ENCODE measurements around the gene FHAD1.

The FHAD1 gene

GRCh38 chr1:15251857-15252835 is 5.1 kb downstream of the FHAD1 start:
- no peak for DNase-seq

GRCh38 chr1:15254559-15254958 is 7.5 kb downstream of the FHAD1 start:
- DNase-seq, result no peak

- no peak for DNase-seq
Observed at GRCh38 chr1:15255582-15256149, 8.6 kb downstream of the FHAD1 start.

DNA sequence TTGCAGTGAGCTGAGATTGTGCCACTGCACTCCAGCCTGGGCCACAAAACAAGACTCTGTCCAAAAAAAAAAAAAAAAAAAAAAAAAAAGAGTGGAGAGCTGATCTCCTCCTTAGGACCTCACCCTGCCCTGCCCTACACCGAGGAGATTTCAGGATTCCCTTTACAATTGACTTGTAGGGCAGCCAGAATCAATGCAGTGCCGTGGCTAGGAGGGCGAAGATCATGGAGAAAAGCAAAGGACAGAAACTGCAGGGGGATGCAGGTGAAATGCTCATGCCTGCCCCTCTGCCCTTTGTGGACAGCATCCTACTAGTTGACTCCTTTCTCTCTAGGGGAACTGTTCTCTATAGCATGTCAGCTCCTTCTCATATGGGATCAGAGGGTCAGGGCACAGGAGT is 9.6 kb downstream of the FHAD1 start:
- no peak for DNase-seq

DNA sequence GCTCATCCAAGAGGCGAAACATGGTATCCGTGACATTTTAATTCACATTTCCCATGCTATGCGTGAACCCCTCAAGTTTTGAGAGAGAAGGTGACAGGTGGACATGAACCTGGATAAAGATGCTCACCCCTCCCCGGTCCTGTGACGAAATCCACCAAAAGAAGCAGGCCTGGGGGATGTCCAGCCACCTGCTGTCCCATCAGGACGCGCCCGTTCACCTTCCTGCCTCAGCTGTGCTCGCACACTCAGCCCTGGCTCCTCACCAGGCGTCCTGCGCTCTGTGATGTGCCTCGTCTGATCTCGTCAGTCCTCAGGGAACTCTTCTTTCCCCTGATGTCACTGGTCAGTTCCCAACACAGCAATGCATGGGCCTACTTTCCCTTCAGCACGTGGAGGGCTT is 10.3 kb downstream of the FHAD1 start:
- DNase-seq, result no peak

DNA sequence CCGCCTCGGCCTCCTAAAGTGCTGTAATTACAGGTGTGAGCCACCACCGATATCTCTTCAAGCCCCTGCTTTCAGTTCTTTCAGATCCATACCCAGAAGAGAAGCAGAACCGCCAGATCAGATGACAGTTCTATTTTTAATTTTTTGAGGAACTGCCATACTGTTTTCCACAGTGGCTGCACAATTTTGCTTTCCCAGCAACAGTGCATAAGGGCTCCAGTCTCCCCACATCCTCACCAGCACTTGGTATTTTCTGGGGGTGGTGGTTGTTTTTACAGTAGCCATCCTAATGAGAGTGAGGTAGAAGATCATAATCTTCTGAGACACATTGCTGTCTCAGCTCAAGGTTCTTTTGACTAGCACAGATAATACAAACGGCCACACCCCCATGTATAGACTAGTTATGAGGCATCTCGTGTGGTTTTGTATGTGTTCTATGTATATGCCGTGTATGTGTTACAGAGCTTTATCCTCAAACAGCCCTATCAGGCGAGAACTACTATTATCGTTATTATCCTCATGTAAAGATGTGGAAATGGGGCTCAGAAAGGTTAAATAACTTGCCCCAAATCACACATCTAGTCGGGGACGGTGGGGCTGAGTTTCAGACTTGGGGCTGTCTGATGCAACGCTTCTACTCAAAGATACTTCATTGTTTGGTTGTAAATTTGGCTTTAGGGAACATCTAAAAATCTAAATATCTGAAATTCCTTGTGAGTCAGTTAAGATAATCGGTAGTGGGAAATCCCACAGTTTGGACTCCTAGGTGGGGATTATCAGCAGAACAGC is 12.0 kb downstream of the FHAD1 start:
- no peak for DNase-seq

GRCh38 chr1:15259622-15260007 is 12.6 kb downstream of the FHAD1 start:
- no peak for DNase-seq

GRCh38 chr1:15260418-15261154 is 13.6 kb downstream of the FHAD1 start:
- DNase-seq, result no peak

DNA sequence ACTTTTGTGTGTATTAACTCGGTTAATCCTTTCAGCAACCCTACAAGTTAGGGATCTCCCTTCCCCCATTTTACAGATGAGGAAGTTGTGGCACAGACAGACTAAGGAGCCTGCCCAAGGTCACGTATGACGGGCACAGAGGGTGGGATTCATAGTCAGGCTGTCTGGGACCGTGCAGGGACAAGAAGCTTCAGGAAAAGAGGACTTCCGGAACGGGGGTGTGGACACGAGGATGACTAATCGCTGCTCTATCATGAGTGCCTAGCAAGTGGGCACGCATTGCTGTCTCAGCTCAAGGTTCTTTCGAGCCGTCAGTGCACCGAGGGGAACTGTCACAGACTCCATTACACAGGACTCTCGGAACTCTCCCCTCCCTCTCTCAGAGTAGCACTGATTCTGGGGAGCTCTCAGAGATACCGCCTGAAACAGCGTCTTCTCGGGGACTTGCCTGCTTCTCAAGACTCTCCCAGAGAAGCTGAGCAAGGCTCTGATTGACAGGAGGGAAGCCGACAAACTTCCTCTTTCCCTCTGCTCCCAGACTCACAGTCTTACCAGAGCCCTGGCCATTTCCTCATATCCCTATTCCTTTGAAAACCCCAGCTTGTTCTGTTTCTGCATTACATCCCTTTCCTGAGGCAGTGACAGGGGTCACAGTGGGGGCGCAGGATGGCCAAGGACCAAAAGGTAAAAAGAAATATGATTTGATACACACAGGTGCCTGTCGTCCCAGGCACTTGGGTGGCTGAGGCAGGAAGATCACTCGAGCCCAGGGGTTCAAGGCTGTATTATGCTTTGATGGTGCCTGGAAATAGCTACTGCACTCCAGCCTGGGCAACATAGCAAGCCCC is 14.4 kb downstream of the FHAD1 start:
- DNase-seq, result no peak

DNA sequence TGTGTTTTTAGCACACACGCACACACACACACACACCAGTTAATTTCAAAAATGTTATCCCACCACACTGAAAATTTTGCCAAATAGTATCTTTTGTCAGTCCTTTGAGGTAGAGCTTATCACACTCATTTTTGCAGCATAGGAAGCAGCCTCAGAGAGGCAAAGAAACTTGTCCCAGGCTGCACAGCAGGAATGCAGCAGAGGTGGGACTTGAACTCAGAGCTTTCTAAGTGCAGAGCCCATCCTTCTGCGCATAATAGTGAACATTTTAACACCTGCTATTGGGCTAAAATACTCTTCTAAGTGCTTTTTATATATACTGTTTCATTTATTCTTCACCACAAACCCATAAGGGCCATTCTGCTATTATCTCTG is 15.0 kb downstream of the FHAD1 start:
- DNase-seq, result no peak

GRCh38 chr1:15262706-15263105 is 15.7 kb downstream of the FHAD1 start:
- no peak for DNase-seq

GRCh38 chr1:15264769-15265168 is 17.7 kb downstream of the FHAD1 start:
- DNase-seq, result no peak

DNA sequence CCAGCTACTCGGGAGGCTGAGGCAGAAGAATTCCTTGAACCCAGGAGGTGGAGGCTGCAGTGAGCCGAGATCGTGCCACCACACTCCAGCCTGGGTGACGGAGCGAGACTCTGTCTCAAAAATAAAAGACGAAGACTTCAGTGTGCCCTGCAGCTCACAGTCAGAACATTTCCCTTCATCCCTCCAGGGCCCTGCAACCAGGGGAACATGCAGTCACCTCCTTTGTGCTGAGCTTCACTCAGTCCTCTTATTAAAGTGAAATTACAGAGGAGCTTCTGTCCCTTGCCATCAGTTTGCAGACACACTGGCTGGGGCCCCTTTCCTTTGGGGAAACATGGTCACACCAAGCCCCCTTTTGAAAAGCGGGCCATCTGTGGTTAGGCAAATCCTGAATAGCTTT is 24.2 kb downstream of the FHAD1 start:
- no peak for DNase-seq

GRCh38 chr1:15272009-15272781 is 25.2 kb downstream of the FHAD1 start:
- peak; percentile 58 for DNase-seq

- no peak for DNase-seq
Observed at GRCh38 chr1:15272782-15273127, 25.7 kb downstream of the FHAD1 start.

DNA sequence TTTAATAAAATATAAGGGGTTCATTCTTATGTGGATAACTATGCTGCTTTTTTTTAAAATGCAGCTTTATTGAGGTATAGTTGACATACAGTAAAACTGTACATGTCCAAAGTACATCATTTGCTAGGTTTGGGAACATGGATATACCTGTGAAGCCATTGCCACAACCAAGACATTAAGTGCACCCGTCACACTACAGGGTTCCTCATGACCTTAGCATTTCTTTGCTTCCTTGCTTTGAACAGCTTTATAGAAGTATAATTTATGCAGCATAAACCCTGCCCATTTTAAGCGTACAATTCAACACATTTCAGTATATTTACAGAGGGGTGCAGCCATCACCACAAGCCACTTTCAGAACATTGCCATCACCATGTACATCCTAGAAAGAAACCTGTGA is 26.3 kb downstream of the FHAD1 start:
- DNase-seq, result no peak

- DNase-seq, result no peak
Observed at GRCh38 chr1:15275921-15276683, 29.1 kb downstream of the FHAD1 start.

DNA sequence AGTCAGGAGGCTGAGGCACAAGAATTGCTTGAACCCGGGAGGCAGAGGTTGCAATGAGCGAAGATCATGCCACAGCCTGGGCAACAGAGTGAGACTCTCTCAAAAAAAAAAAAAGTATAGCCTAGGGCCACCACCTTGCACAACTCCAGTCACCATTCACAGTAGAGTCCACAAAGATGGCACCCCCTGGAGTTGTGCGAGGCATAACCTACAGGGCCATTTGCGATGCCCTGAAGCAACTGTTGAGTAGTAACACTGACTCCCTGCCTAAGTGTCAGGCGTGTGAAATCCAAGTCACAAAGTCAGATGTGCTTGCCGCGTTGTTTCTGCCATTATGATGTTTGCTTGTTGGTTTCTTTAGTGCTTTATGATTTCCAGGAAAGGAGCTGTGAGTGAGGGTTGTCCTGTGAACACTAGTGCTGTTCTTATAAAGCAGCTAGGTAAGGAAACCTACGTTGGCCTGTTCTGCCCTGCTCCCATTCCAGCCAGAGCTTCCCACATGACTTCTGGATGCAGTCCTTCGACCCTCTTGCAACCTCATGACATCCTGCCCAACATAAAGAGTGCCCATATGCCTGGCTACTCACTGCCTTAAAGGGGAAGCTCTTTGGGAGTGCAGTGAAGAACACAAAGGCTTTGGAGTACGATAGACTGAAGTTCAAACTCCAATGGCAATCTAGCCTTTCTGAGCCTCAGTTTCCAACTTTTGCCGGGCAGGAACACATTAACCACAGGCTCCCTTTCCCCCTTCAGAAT is 29.8 kb downstream of the FHAD1 start:
- DNase-seq, result no peak

GRCh38 chr1:15277447-15277838 is 30.4 kb downstream of the FHAD1 start:
- no peak for DNase-seq

DNA sequence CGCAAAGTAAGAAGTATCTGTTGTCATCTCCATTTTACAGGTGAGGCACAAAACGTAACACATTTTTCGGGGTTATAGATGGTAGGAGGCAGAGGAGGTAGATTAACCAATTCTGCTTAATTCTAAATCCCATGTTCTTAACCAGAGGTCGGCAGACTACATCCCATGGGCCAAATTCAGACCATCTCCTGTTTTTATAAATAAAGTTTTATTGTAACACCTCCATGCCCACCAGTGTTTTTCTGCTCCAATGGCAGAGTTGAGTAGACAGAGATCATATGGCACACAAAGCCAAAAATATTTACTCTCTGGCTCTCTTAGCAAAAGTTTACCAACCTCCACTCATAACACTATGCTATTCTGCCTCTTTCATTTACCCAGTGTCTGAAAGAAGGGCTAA is 30.9 kb downstream of the FHAD1 start:
- no peak for DNase-seq
